Psoas muscle (tissue), 8 donors: ENCODE data around the gene FBXO42. TPM values are rescaled to one million over a fixed set of nuclear protein-coding genes. Genes with fewer than 3 reads are reported as not detected.

Source experiments
- ATAC-seq, 4 donors: fragments of 200-7000 bp; cut with Tn5 transposase; one replicate each; pipeline ENCODE4 v1.9.1; 2020; ENCODE audit warnings: moderate library complexity in 3 of 4, mild to moderate bottlenecking in 2 of 4
- DNase-seq, 2 donors: peaks; one replicate each; pipeline ENCODE4 v3.0.0-alpha.2; 2020
- H3K27ac ChIP-seq: fragments of 200-600 bp; one replicate; pipeline ENCODE4 v1.8.0; 2022
- H3K27me3 ChIP-seq, 3 donors: fragments of 200-600 bp in 1 of 3; one replicate each; pipeline versions ENCODE4 v1.6.1 to v1.8.0; 2013 to 2022; ENCODE audit warnings: low read length in 2 of 3, mild to moderate bottlenecking in 2 of 3, moderate library complexity in 1 of 3; ENCODE audit not compliant: insufficient read depth in 3 of 3
- H3K36me3 ChIP-seq, 2 donors: fragments of 200-600 bp in 1 of 2; one replicate each; pipeline versions ENCODE4 v1.6.1 to v1.8.0; 2013 to 2022; ENCODE audit warnings: low read depth in 1 of 2, mild to moderate bottlenecking in 1 of 2, moderate library complexity in 1 of 2; ENCODE audit not compliant: insufficient read depth in 1 of 2
- H3K4me1 ChIP-seq: fragments of 200-600 bp; one replicate; pipeline ENCODE4 v1.8.0; 2022
- H3K4me3 ChIP-seq: fragments of 200-600 bp; one replicate; pipeline ENCODE4 v1.8.0; 2022; ENCODE audit warnings: mild to moderate bottlenecking
- H3K9me3 ChIP-seq: fragments of 200-600 bp; one replicate; pipeline ENCODE4 v1.8.0; 2022
- WGBS, 3 donors: extraction: QIAGEN DNeasy Blood & Tissue Kit; methylation state at CpG; one replicate each; pipeline versions ENCODE4 v1.1.6 to v1.1.7; 2013; 5-methylcytosine and 5-hydroxymethylcytosine counted together
- intact Hi-C, 2 donors: fragments of 100-400 bp; cut with DNase I; formaldehyde crosslinking; loops; one replicate each; pipeline versions ENCODE4 v1.11.0 to v1.14.2; 2022
- polyA plus RNA-seq, 3 donors: library from polyadenylated mRNA; stranded (reverse); fragments of 200-250 nt; gene quantifications; one replicate each; pipeline ENCODE4 v1.2.3, GENCODE V29; 2013
- total RNA-seq, 4 donors: library from RNA; stranded (reverse); fragmentation: NEBNext Ultra II Directional in 2 of 4; extraction: Animal tissue kit (Norgen Biotek cat#: 25700) in 2 of 4; gene quantifications; one replicate each; pipeline versions ENCODE4 v1.2.1 to v1.2.4, GENCODE V29; 2021 to 2023
- TF ChIP-seq, protein P1 (sequence below): fragments of 200-600 bp; IDR thresholded peaks from one replicate; pipeline ENCODE4 v1.8.0; 2022; ENCODE audit warnings: antibody characterized with exemption
- donor health status: healthy with polysubstance abuse.
- donor health status: DM: no; HTN: no; CAD: no; lungs with moderate emphysema.
- donor health status: Bipolar disorder and iron deficiency.
- donor health status: healthy.
- donor health status: DM: yes; HTN: yes; CAD: no.
- donor health status: DM: no; HTN: no; CAD: no.
- donor health status: DM: no; HTN: no; CAD: no.
- donor health status: DM: yes; HTN: yes; CAD: no.

FBXO42 gene
- total and polyA plus RNA-seq, 7 donors = 7.4 to 26.6 (median 18.7) TPM

GRCh38 chr1:16374266-16374665 is 22.0 kb upstream of the FBXO42 start:
- H3K27ac ChIP-seq = no peak overlapping the region
- H3K27me3 ChIP-seq = no peaks in the 10 kb centered on the region
- ATAC-seq = no peak
- no peak for DNase-seq
- H3K4me1 ChIP-seq = peaks cover 89% of the 10 kb centered on the region
- H3K36me3 ChIP-seq = no peaks in the 10 kb centered on the region
- no peak overlapping the region for H3K4me3 ChIP-seq
- 29 to 57% (median 40%) methylated on average over 3 of the region's 3 CpGs for WGBS, 3 donors
- intact Hi-C loops = no loop called here
- H3K9me3 ChIP-seq = no peaks in the 10 kb centered on the region
- TF ChIP-seq, protein P1, sequence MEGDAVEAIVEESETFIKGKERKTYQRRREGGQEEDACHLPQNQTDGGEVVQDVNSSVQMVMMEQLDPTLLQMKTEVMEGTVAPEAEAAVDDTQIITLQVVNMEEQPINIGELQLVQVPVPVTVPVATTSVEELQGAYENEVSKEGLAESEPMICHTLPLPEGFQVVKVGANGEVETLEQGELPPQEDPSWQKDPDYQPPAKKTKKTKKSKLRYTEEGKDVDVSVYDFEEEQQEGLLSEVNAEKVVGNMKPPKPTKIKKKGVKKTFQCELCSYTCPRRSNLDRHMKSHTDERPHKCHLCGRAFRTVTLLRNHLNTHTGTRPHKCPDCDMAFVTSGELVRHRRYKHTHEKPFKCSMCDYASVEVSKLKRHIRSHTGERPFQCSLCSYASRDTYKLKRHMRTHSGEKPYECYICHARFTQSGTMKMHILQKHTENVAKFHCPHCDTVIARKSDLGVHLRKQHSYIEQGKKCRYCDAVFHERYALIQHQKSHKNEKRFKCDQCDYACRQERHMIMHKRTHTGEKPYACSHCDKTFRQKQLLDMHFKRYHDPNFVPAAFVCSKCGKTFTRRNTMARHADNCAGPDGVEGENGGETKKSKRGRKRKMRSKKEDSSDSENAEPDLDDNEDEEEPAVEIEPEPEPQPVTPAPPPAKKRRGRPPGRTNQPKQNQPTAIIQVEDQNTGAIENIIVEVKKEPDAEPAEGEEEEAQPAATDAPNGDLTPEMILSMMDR = no peak

GRCh38 chr1:16372535-16373285 is 20.4 kb upstream of the FBXO42 start:
- Histone ChIP-seq H3K27me3 (no peaks in the 10 kb centered on the region), H3K27ac (peak overlapping the region; percentile 12), H3K9me3 (no peaks in the 10 kb centered on the region), H3K4me1 (peaks cover 86% of the 10 kb centered on the region), H3K36me3 (no peaks in the 10 kb centered on the region), H3K4me3 (no peak overlapping the region)
- TF ChIP-seq, protein P1 = no peak
- no peak for ATAC-seq
- no peak for DNase-seq
- WGBS, 3 donors = 69 to 81% (median 71%) methylated on average over 3 of the region's 3 CpGs
- intact Hi-C loops = no loop called here

GRCh38 chr1:16371725-16372124 is 19.4 kb upstream of the FBXO42 start:
- DNase-seq (no peak), ATAC-seq (no peak)
- TF ChIP-seq, protein P1 = no peak
- Histone ChIP-seq H3K27ac (peak overlapping the region; percentile 12), H3K27me3 (no peaks in the 10 kb centered on the region), H3K4me1 (peaks cover 76% of the 10 kb centered on the region), H3K9me3 (no peaks in the 10 kb centered on the region), H3K4me3 (no peak overlapping the region), H3K36me3 (no peaks in the 10 kb centered on the region)
- intact Hi-C loops = no loop called here
- WGBS, 3 donors = 79 to 94% (median 86%) methylated on average over 5 of the region's 5 CpGs

DNA sequence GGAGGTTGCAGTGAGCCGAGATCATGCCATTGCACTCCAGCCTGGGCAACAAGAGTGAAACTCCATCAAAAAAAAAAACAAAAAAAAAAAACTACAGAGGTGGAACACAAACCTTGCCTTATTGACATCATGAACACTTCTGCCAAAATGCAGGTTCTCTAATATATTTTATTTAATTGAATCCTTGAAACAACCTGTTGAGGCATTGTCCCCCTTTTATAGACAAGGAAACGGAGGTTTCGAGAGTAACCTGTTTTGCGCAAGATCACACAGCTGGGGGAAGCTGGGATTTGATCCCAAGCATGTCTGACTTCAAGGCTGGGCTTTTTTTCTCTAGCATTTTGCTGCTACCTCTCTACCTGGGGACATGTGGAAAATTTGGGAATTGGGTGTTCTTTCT is 17.5 kb upstream of the FBXO42 start:
- no peak for DNase-seq
- Histone ChIP-seq H3K36me3 (no peaks in the 10 kb centered on the region), H3K4me3 (peak overlapping the region; percentile 88), H3K27ac (no peak overlapping the region), H3K9me3 (no peaks in the 10 kb centered on the region), H3K4me1 (peaks cover 58% of the 10 kb centered on the region), H3K27me3 (no peaks in the 10 kb centered on the region)
- 69 to 89% (median 71%) methylated on average over 4 of the region's 4 CpGs for WGBS, 3 donors
- no peak for ATAC-seq
- intact Hi-C loops = loop anchor here (5.0 to 10.0 kb wide), 2 partner anchors 123 to 285 kb away; no protein-coding TSS in a partner anchor
- TF ChIP-seq, protein P1 = no peak
